Measurements from ENCODE around the gene TIMM13. TPM values are rescaled to one million over a fixed set of nuclear protein-coding genes. Genes with fewer than 3 reads are reported as not detected.

Gene TIMM13
- total and polyA plus RNA-seq, 3 experiments from 2014 or later: 71.0 to 169 (median 154) TPM

Other genes starting within 250 kb of the TIMM13 start
- 10 to 100 TPM; 96.6 to 99.1 TPM for gene PLEKHJ1, start 191.3 kb downstream of the TIMM13 start, total RNA-seq
- 120 TPM for gene PLEKHJ1, start 191.3 kb downstream of the TIMM13 start, polyA plus RNA-seq
- gene SF3A2, start 190.8 kb downstream of the TIMM13 start, total RNA-seq: 100 to 1,000 TPM; 131 to 138 TPM
- gene SF3A2, start 190.8 kb downstream of the TIMM13 start, polyA plus RNA-seq: 36.2 TPM
- 1 to 10 TPM; 5.9 to 7.4 TPM for gene AMH, start 178.3 kb downstream of the TIMM13 start, total RNA-seq
- not detected for gene AMH, start 178.3 kb downstream of the TIMM13 start, polyA plus RNA-seq
- gene JSRP1, start 171.2 kb downstream of the TIMM13 start, total RNA-seq: 1 to 10 TPM in 1 of 2 experiments, under 1 TPM in 1; 0.73 to 1.0 TPM
- gene JSRP1, start 171.2 kb downstream of the TIMM13 start, polyA plus RNA-seq: 0.91 TPM
- gene PEAK3, start 145.4 kb downstream of the TIMM13 start, total RNA-seq: not detected
- 0.79 TPM for gene PEAK3, start 145.4 kb downstream of the TIMM13 start, polyA plus RNA-seq
- under 1 TPM; 0.09 to 0.15 TPM for gene LINGO3, start 119.4 kb downstream of the TIMM13 start, total RNA-seq
- 9.2 TPM for gene LINGO3, start 119.4 kb downstream of the TIMM13 start, polyA plus RNA-seq
- 100 to 1,000 TPM; 163 to 168 TPM for gene LSM7, start 99.0 kb downstream of the TIMM13 start, total RNA-seq
- 162 TPM for gene LSM7, start 99.0 kb downstream of the TIMM13 start, polyA plus RNA-seq
- 10 to 100 TPM; 39.0 to 41.4 TPM for gene SPPL2B, start 98.9 kb downstream of the TIMM13 start, total RNA-seq
- 8.4 TPM for gene SPPL2B, start 98.9 kb downstream of the TIMM13 start, polyA plus RNA-seq
- not detected for gene TMPRSS9, start 67.3 kb downstream of the TIMM13 start, total RNA-seq
- gene TMPRSS9, start 67.3 kb downstream of the TIMM13 start, polyA plus RNA-seq: not detected
- gene LMNB2, start 29.4 kb upstream of the TIMM13 start, total RNA-seq: 100 to 1,000 TPM; 110 to 116 TPM
- 13.1 TPM for gene LMNB2, start 29.4 kb upstream of the TIMM13 start, polyA plus RNA-seq
- 10 to 100 TPM; 51.1 to 53.7 TPM for gene GADD45B, start 48.5 kb upstream of the TIMM13 start, total RNA-seq
- gene GADD45B, start 48.5 kb upstream of the TIMM13 start, polyA plus RNA-seq: 90.7 TPM